GM12891 (cell line): ENCODE results near the gene ITM2A. TPM values are rescaled to one million over a fixed set of nuclear protein-coding genes. Genes with fewer than 3 reads are reported as not detected.

Source experiments
- DNase-seq: peaks from one replicate; pipeline ENCODE4 v3.0.0; 2011; ENCODE audit warnings: low spot score; ENCODE audit not compliant: insufficient read length
- FAIRE-seq: peaks from 2 replicates; lab custom pipeline; 2011; peaks lifted over from hg19 to GRCh38; lab: Jason Lieb, UNC
- PAX5 ChIP-seq: IDR thresholded peaks from 2 replicates; pipeline ENCODE4 v1.6.1; 2011; ENCODE audit warnings: low read length, moderate library complexity, mild to moderate bottlenecking; ENCODE audit not compliant: insufficient read depth, severe bottlenecking
- POLR2A ChIP-seq: IDR thresholded peaks from 2 replicates; pipeline ENCODE4 v1.6.1; 2011; ENCODE audit warnings: low read depth, low read length, control low read depth
- POLR2AphosphoS5 ChIP-seq: IDR thresholded peaks from 2 replicates; pipeline ENCODE4 v1.6.1; 2011; ENCODE audit warnings: low read depth, low read length, control low read depth
- POU2F2 ChIP-seq: IDR thresholded peaks from 2 replicates; pipeline ENCODE4 v1.6.1; 2011; ENCODE audit warnings: low read depth, mild to moderate bottlenecking, control low read depth, low read length, moderate library complexity
- SPI1 ChIP-seq: IDR thresholded peaks from 2 replicates; pipeline ENCODE4 v1.6.1; 2011; ENCODE audit warnings: low read depth, low read length, control low read depth
- TAF1 ChIP-seq: IDR thresholded peaks from 2 replicates; pipeline ENCODE4 v1.6.1; 2011; ENCODE audit warnings: low read depth, low read length, control low read depth
- polyA plus RNA-seq: library from polyadenylated mRNA; unstranded; fragments of >200 nt; gene quantifications from one replicate; pipeline ENCODE4 v1.2.1, GENCODE V29; 2012; ENCODE audit warnings: low read depth, missing spikeins, inconsistent platforms; ENCODE audit not compliant: missing spikeins

Gene ITM2A
- polyA plus RNA-seq = 15.8 TPM

- DNase-seq (no peak), FAIRE-seq (peak; percentile 88)
Observed at GRCh38 chrX:79366873-79367749, at the start of gene ITM2A. ITM2A (minus strand) TSS chrX:79367334; CDS start chrX:79367215, 119 bp downstream.

DNA sequence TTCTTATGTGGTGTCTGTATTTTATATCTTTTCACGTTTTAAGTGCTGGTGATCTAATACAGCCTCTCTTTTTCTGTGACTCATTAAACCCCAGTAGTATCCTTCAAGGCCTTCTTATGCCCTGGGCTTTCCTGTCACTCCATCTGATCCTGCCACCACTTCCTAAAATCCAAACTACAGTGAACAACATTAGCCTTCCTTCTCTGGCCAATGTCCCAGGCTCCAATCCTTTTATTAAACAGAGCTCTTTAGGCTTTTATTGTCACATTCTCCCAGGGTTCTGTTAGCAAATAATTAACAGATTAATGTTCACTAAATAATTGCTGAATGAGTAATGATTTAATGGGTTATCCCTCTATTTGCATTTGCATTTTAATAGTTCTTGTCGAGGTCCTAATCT is 47.9 kb upstream of the ITM2A start:
- TF ChIP-seq POLR2A (no peak), POU2F2 (no peak), SPI1 (no peak), PAX5 (no peak), POLR2AphosphoS5 (no peak), TAF1 (no peak)
- DNase-seq = no peak
- FAIRE-seq = no peak

More at GRCh38 chrX:79366873-79367749, at the start of gene ITM2A:
- TF ChIP-seq SPI1 = 0 out of 2 replicates have a peak, but pooled peaks have one; percentile 10
- no peak for TF ChIP-seq POU2F2

DNA sequence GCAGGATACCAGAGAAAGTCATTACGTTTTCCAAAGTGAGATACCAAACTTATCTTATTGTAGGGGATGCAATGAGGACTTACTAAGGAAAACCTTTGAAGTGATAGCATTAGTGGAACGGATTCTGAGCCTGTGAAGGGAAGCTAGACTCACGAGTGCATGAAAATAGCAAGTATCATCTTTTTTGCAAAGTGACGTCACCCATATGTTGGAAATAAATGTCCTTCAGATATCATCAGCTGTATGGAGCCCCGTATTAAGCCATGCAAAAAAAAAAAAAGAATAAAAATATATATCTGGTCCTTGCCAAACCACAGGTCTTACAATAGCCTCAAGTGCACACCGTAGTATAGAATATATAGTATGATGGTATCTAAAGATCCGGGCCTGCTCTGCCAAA is 46.8 kb upstream of the ITM2A start:
- DNase-seq (no peak), FAIRE-seq (no peak)
- no peak for TF ChIP-seq TAF1
- no peak for TF ChIP-seq POU2F2
- no peak for TF ChIP-seq POLR2A
- no peak for TF ChIP-seq PAX5
- TF ChIP-seq SPI1 = no peak
- no peak for TF ChIP-seq POLR2AphosphoS5

- no peak for FAIRE-seq
- no peak for DNase-seq
- TF ChIP-seq POU2F2 (no peak), PAX5 (no peak), POLR2A (no peak), POLR2AphosphoS5 (no peak), SPI1 (no peak), TAF1 (no peak)
Observed at GRCh38 chrX:79412972-79413371, 45.8 kb upstream of the ITM2A start.

DNA sequence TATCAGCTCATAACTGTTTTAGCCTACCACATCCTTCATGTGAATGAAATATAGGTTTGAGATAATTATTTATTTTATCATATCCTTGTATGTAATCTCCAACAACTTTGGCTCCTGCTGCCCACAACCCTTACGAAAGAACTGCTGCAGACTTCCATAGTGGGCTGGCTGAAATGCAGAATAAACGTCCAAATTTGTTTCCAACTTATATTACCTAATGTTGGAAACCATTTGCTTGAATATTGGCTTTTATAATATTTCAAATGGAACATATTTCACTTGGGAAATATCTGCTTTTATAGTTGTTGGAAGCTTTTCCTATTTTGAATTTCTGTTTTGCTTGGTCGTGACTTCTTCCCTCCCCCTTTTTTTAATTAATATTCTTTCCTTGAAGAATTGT is 45.0 kb upstream of the ITM2A start:
- no peak for FAIRE-seq
- no peak for TF ChIP-seq SPI1
- TF ChIP-seq POLR2A = no peak
- no peak for TF ChIP-seq POLR2AphosphoS5
- no peak for TF ChIP-seq PAX5
- TF ChIP-seq POU2F2 = no peak
- no peak for TF ChIP-seq TAF1
- DNase-seq = no peak

DNA sequence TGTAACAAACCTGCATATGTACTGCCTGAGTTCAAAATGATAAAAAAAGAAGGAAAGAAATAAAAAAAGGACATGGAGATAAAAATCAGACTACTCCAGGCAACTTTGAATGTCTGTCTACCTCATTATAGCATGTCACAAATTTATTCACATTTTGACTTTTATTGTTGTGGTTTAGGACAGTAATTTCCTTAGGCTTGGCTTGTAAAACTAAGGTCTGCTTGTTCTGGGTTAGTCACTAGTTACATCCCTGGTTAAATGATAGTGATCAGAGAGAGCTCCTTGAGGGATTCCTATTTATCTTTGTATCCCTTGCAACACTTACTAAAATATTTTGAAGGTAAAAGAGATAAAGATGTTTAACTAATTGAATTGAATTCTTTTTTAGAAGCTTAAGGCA is 42.5 kb upstream of the ITM2A start:
- DNase-seq = no peak
- no peak for FAIRE-seq
- TF ChIP-seq POLR2AphosphoS5 (no peak), PAX5 (no peak), SPI1 (no peak), POLR2A (no peak)

DNA sequence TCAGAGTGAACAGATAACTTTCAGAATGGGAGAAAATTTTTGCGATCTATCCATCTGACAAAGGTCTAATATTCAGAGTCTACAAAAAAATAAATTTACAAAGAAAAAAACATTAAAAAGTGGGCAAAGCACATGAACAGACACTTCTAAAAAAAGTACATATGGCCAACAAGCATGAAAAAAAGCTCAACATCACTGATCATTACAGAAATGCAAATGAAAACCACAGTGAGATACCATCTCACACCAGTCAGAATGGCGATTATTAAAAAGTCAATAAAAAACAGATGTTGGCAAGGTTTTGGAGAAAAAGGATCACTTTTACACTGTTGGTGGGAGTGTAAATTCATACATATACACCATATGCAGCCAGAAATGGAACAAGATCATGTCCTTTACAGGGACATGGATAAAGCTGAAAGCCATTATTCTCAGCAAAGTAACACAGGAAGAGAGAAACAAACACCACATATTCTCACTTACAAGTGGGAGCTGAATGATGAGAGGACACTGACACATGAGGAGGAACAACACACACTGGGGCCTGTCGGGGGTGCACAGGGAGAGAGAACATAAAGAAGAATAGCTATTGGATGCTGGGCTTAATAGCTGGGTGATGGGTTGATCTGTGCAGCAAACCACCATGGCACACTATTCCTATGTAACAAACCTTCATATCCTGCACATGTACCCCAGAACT is 41.6 kb upstream of the ITM2A start:
- no peak for TF ChIP-seq POLR2A
- TF ChIP-seq SPI1 = no peak
- no peak for TF ChIP-seq POLR2AphosphoS5
- no peak for TF ChIP-seq TAF1
- TF ChIP-seq PAX5 = no peak
- no peak for TF ChIP-seq POU2F2
- no peak for FAIRE-seq

GRCh38 chrX:79400623-79401022 is 33.5 kb upstream of the ITM2A start:
- DNase-seq = no peak
- no peak for FAIRE-seq

More for the DNA sequence above, 41.6 kb upstream of the ITM2A start:
- DNase-seq = no peak

GRCh38 chrX:79375340-79375739 is 8.2 kb upstream of the ITM2A start:
- no peak for DNase-seq
- TF ChIP-seq POU2F2 (no peak), PAX5 (no peak), POLR2A (no peak), TAF1 (no peak), SPI1 (no peak), POLR2AphosphoS5 (no peak)
- FAIRE-seq = no peak

More at GRCh38 chrX:79400623-79401022, 33.5 kb upstream of the ITM2A start:
- TF ChIP-seq PAX5 (no peak), TAF1 (no peak), POU2F2 (no peak), POLR2AphosphoS5 (no peak), POLR2A (no peak), SPI1 (no peak)
